ENCODE measurements around the gene ATG16L2. TPM values are rescaled to one million over a fixed set of nuclear protein-coding genes. Genes with fewer than 3 reads are reported as not detected.

Gene ATG16L2
- total and polyA plus RNA-seq, 2 of the 4 experiments (the other 2 are of a cell fraction), result 1.3 to 12.7 TPM

- TF ChIP-seq RAD21 (IDR thresholded peaks at IDR 0.05; ENCODE audit: low read length) (no peak), USF2 (IDR thresholded peaks at IDR 0.05; ENCODE audit: low read depth, low read length) (no peak), BHLHE40 (IDR thresholded peaks at IDR 0.05; ENCODE audit: low read depth, low read length) (no peak), POLR2A (IDR thresholded peaks at IDR 0.05; ENCODE audit: low read depth, low read length) (no peak), CHD1 (IDR thresholded peaks at IDR 0.05; ENCODE audit: low read depth, low read length) (no peak), RCOR1 (IDR thresholded peaks at IDR 0.05; ENCODE audit: insufficient replicate concordance, low read length) (no peak), CTCF (conservative IDR thresholded peaks at IDR 0.05; ENCODE audit: low read depth, low read length) (no peak), ELK1 (IDR thresholded peaks at IDR 0.05; ENCODE audit: borderline replicate concordance, low read depth, low read length) (no peak), NFE2L2 (IDR thresholded peaks at IDR 0.05; ENCODE audit: low read depth, low read length) (no peak), SMC3 (IDR thresholded peaks at IDR 0.05; ENCODE audit: low read depth, low read length) (no peak), MAFK (IDR thresholded peaks at IDR 0.05; ENCODE audit: low read depth, low read length) (no peak)
- H3K9me3 ChIP-seq (ENCODE audit: control insufficient read depth, insufficient read depth, low read length), result no peaks in the 10 kb centered on the region
- H2BK20ac ChIP-seq (ENCODE audit: low read depth, low read length), result no peak overlapping the region
- intact Hi-C loops (cut with micrococcal nuclease), result no loop called here
- no peak overlapping the region for H3K56ac ChIP-seq (ENCODE audit: extremely low read depth, insufficient read depth, low read length)
- no peak overlapping the region for H4K5ac ChIP-seq (ENCODE audit: low read depth, low read length)
- H3K4me3 ChIP-seq (ENCODE audit: insufficient read depth, low read depth, low read length), result no peak overlapping the region
- no peak overlapping the region for H4K8ac ChIP-seq (ENCODE audit: low read depth in 2 of 2, low read length in 2 of 2)
- dilution Hi-C loops (cut with HindIII; ENCODE audit: low sequenced_read_pairs, unreplicated experiment), result no loop called here
- H3K27me3 ChIP-seq (ENCODE audit: control insufficient read depth, insufficient read depth, low read length), result no peaks in the 10 kb centered on the region
- no peak overlapping the region for H3K27ac ChIP-seq (ENCODE audit: insufficient read depth, low read length)
- no peak overlapping the region for H2AFZ ChIP-seq (replicated peaks; ENCODE audit: low read length, poor library complexity)
- 100% methylated on average over 1 of the region's 3 CpGs; no CpG with 5 or more reads in 1 of the 2 experiments for WGBS, 2 experiments (ENCODE audit: extremely low coverage in 2 of 2, insufficient read length in 1 of 2)
- no peak for ATAC-seq (ENCODE audit: low read depth)
- peaks cover 13 to 32% of the 10 kb centered on the region in 2 experiments; a peak in 3 of 4 replicates for H3K79me1 ChIP-seq (ENCODE audit: low read depth in 1 of 2, low read length in 2 of 2)
- no peak overlapping the region for H3K9ac ChIP-seq (ENCODE audit: low read depth, low read length)
- H2BK5ac ChIP-seq (ENCODE audit: low read depth, low read length, poor library complexity, severe bottlenecking), result no peak overlapping the region
- ChIA-PET POLR2A (ENCODE audit: unreplicated experiment) (no interaction called here), CTCF (no interaction called here)
- H3K4ac ChIP-seq (ENCODE audit: low read depth, low read length), result no peak overlapping the region
- no peak overlapping the region for H2BK120ac ChIP-seq (ENCODE audit: low read depth, low read length)
- in situ Hi-C loops (cut with MboI; ENCODE audit: low sequenced_read_pairs), result no loop called here
- no peak for DNase-seq
- no TSS peak for BruUV-seq (replicated peaks)
- H2AK9ac ChIP-seq (replicated peaks; ENCODE audit: low read depth, low read length, poor library complexity), result no peak overlapping the region
- no peak overlapping the region for H2AK5ac ChIP-seq (ENCODE audit: low read depth, low read length)
- H3K36me3 ChIP-seq (ENCODE audit: control insufficient read depth, insufficient read depth, low read length), result no peaks in the 10 kb centered on the region
- H4K20me1 ChIP-seq (ENCODE audit: insufficient read depth, low read length), result no peaks in the 10 kb centered on the region
- no peak overlapping the region for H3K23ac ChIP-seq (ENCODE audit: low read depth, low read length)
- no peak overlapping the region for H4K91ac ChIP-seq (ENCODE audit: insufficient read depth, low read depth, low read length)
- H3K14ac ChIP-seq (replicated peaks; ENCODE audit: low read depth, low read length), result no peak overlapping the region
- peaks cover 2% of the 10 kb centered on the region; the same call in 1 of the 2 replicates for H3K4me1 ChIP-seq (ENCODE audit: control insufficient read depth, insufficient read depth, low read length)
- 0 out of 2 replicates have a peak, but pooled peaks cover 3% of the 10 kb centered on the region for H3K9me1 ChIP-seq (ENCODE audit: insufficient read depth, low read length)
- no peak overlapping the region for H2BK15ac ChIP-seq (ENCODE audit: low read depth, low read length)
- no peak overlapping the region for H3K18ac ChIP-seq (ENCODE audit: low read depth, low read length)
- H3K4me2 ChIP-seq (ENCODE audit: low read depth, low read length), result no peak overlapping the region
Measured at GRCh38 chr11:72856065-72856464, 41.9 kb downstream of the ATG16L2 start.

All from IMR-90 (cell line).